ENCODE data around the gene RPS6KA6.

RPS6KA6 gene

GRCh38 chrX:84187533-84188319 lies at the start of gene RPS6KA6:
RPS6KA6 (minus strand) TSS chrX:84188199; CDS start chrX:84187899, 300 bp downstream.
- in situ Hi-C loops (cut with MboI; ENCODE audit: low pct_unique_long_range_greater_than_20kb, low sequenced_read_pairs) = no loop called here
- DNase-seq = no peak

GRCh38 chrX:84224741-84225140 lies 36.7 kb upstream of the RPS6KA6 start:
- DNase-seq = no peak
- in situ Hi-C loops (cut with MboI; ENCODE audit: low pct_unique_long_range_greater_than_20kb, low sequenced_read_pairs) = no loop called here

- in situ Hi-C loops (cut with MboI; ENCODE audit: low pct_unique_long_range_greater_than_20kb, low sequenced_read_pairs) = no loop called here
- no peak for DNase-seq
Measured at GRCh38 chrX:84223261-84223660, 35.3 kb upstream of the RPS6KA6 start.

- in situ Hi-C loops (cut with MboI; ENCODE audit: low pct_unique_long_range_greater_than_20kb, low sequenced_read_pairs) = no loop called here
- no peak for DNase-seq
Measured at GRCh38 chrX:84221181-84221580, 33.2 kb upstream of the RPS6KA6 start.

- in situ Hi-C loops (cut with MboI; ENCODE audit: low pct_unique_long_range_greater_than_20kb, low sequenced_read_pairs) = no loop called here
- no peak for DNase-seq
Measured at GRCh38 chrX:84219551-84219950, 31.6 kb upstream of the RPS6KA6 start.

- in situ Hi-C loops (cut with MboI; ENCODE audit: low pct_unique_long_range_greater_than_20kb, low sequenced_read_pairs) = no loop called here
- DNase-seq = no peak
Measured at GRCh38 chrX:84218726-84219125, 30.7 kb upstream of the RPS6KA6 start.

GRCh38 chrX:84216881-84217280 lies 28.9 kb upstream of the RPS6KA6 start:
- in situ Hi-C loops (cut with MboI; ENCODE audit: low pct_unique_long_range_greater_than_20kb, low sequenced_read_pairs) = no loop called here
- DNase-seq = no peak

GRCh38 chrX:84216406-84216805 lies 28.4 kb upstream of the RPS6KA6 start:
- in situ Hi-C loops (cut with MboI; ENCODE audit: low pct_unique_long_range_greater_than_20kb, low sequenced_read_pairs) = no loop called here

GRCh38 chrX:84205276-84205675 lies 17.3 kb upstream of the RPS6KA6 start:
- in situ Hi-C loops (cut with MboI; ENCODE audit: low pct_unique_long_range_greater_than_20kb, low sequenced_read_pairs) = no loop called here
- DNase-seq = no peak

More at GRCh38 chrX:84216406-84216805, 28.4 kb upstream of the RPS6KA6 start:
- no peak for DNase-seq

GRCh38 chrX:84199688-84200087 lies 11.7 kb upstream of the RPS6KA6 start:
- DNase-seq = no peak
- in situ Hi-C loops (cut with MboI; ENCODE audit: low pct_unique_long_range_greater_than_20kb, low sequenced_read_pairs) = no loop called here

- in situ Hi-C loops (cut with MboI; ENCODE audit: low pct_unique_long_range_greater_than_20kb, low sequenced_read_pairs) = no loop called here
- DNase-seq = no peak
Measured at GRCh38 chrX:84197550-84197949, 9.6 kb upstream of the RPS6KA6 start.

- in situ Hi-C loops (cut with MboI; ENCODE audit: low pct_unique_long_range_greater_than_20kb, low sequenced_read_pairs) = no loop called here
- DNase-seq = no peak
Measured at GRCh38 chrX:84192006-84192405, 4.0 kb upstream of the RPS6KA6 start.

GRCh38 chrX:84189125-84189524 lies 1.1 kb upstream of the RPS6KA6 start:
- in situ Hi-C loops (cut with MboI; ENCODE audit: low pct_unique_long_range_greater_than_20kb, low sequenced_read_pairs) = no loop called here

GRCh38 chrX:84188320-84188834 lies 378 bp upstream of the RPS6KA6 start:
- in situ Hi-C loops (cut with MboI; ENCODE audit: low pct_unique_long_range_greater_than_20kb, low sequenced_read_pairs) = no loop called here
- DNase-seq = no peak

More at GRCh38 chrX:84189125-84189524, 1.1 kb upstream of the RPS6KA6 start:
- DNase-seq = no peak

- in situ Hi-C loops (cut with MboI; ENCODE audit: low pct_unique_long_range_greater_than_20kb, low sequenced_read_pairs) = no loop called here
- no peak for DNase-seq
Measured at GRCh38 chrX:84186603-84187532, 1.1 kb downstream of the RPS6KA6 start.

GRCh38 chrX:84182516-84182915 lies 5.5 kb downstream of the RPS6KA6 start:
- no peak for DNase-seq
- in situ Hi-C loops (cut with MboI; ENCODE audit: low pct_unique_long_range_greater_than_20kb, low sequenced_read_pairs) = no loop called here

- in situ Hi-C loops (cut with MboI; ENCODE audit: low pct_unique_long_range_greater_than_20kb, low sequenced_read_pairs) = no loop called here
- no peak for DNase-seq
Measured at GRCh38 chrX:84175958-84176357, 12.0 kb downstream of the RPS6KA6 start.

- no peak for DNase-seq
- in situ Hi-C loops (cut with MboI; ENCODE audit: low pct_unique_long_range_greater_than_20kb, low sequenced_read_pairs) = no loop called here
Measured at GRCh38 chrX:84175274-84175673, 12.7 kb downstream of the RPS6KA6 start.

GRCh38 chrX:84174348-84174747 lies 13.7 kb downstream of the RPS6KA6 start:
- in situ Hi-C loops (cut with MboI; ENCODE audit: low pct_unique_long_range_greater_than_20kb, low sequenced_read_pairs) = no loop called here
- DNase-seq = no peak

- DNase-seq = no peak
- in situ Hi-C loops (cut with MboI; ENCODE audit: low pct_unique_long_range_greater_than_20kb, low sequenced_read_pairs) = no loop called here
Measured at GRCh38 chrX:84170931-84171330, 17.1 kb downstream of the RPS6KA6 start.

All from KBM-7 (cell line).